ENCODE measurements around the gene NOD2. TPM values are rescaled to one million over a fixed set of nuclear protein-coding genes. Genes with fewer than 3 reads are reported as not detected.

Gene NOD2
- total RNA-seq, 6 donors from 2014 or later = 8.5 to 27.2 (median 11.2) TPM

- ATAC-seq (ENCODE audit: low FRiP score in 2 of 2) (no peak), DNase-seq (no peak)
- H3K27me3 ChIP-seq = no peaks in the 10 kb centered on the region
- H3K36me3 ChIP-seq = peaks cover 0 to 16% (median 13%) of the 10 kb centered on the region in 4 donors
- H3K27ac ChIP-seq = no peak overlapping the region
- peaks cover 5 to 24% (median 18%) of the 10 kb centered on the region in 4 donors for H3K9me3 ChIP-seq
- no peak overlapping the region for H3K4me3 ChIP-seq
- TF ChIP-seq EP300 (IDR thresholded peaks at IDR 0.05) = no peak
- TF ChIP-seq, protein P1, sequence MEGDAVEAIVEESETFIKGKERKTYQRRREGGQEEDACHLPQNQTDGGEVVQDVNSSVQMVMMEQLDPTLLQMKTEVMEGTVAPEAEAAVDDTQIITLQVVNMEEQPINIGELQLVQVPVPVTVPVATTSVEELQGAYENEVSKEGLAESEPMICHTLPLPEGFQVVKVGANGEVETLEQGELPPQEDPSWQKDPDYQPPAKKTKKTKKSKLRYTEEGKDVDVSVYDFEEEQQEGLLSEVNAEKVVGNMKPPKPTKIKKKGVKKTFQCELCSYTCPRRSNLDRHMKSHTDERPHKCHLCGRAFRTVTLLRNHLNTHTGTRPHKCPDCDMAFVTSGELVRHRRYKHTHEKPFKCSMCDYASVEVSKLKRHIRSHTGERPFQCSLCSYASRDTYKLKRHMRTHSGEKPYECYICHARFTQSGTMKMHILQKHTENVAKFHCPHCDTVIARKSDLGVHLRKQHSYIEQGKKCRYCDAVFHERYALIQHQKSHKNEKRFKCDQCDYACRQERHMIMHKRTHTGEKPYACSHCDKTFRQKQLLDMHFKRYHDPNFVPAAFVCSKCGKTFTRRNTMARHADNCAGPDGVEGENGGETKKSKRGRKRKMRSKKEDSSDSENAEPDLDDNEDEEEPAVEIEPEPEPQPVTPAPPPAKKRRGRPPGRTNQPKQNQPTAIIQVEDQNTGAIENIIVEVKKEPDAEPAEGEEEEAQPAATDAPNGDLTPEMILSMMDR (IDR thresholded peaks at IDR 0.05) = no peak
- TF ChIP-seq POLR2AphosphoS5 (IDR thresholded peaks at IDR 0.05) = no peak
- TF ChIP-seq POLR2A (IDR thresholded peaks at IDR 0.05) = no peak
- H3K4me1 ChIP-seq = peaks cover 13 to 29% (median 20%) of the 10 kb centered on the region in 4 donors
- 91 to 100% methylated on average over 4 of the region's 4 CpGs for WGBS, 2 donors
These were observed 23.7 kb upstream of the NOD2 start for GRCh38 chr16:50669741-50670140.

GRCh38 chr16:50670476-50670875 is 22.9 kb upstream of the NOD2 start:
- no peak overlapping the region for H3K4me3 ChIP-seq
- TF ChIP-seq, protein P1 (IDR thresholded peaks at IDR 0.05) = no peak
- TF ChIP-seq POLR2AphosphoS5 (IDR thresholded peaks at IDR 0.05) (no peak), POLR2A (IDR thresholded peaks at IDR 0.05) (no peak)
- 95 to 100% methylated on average over 5 to 6 of the region's 6 CpGs for WGBS, 2 donors
- no peaks in the 10 kb centered on the region for H3K27me3 ChIP-seq
- H3K9me3 ChIP-seq = peaks cover 5 to 24% (median 18%) of the 10 kb centered on the region in 4 donors
- DNase-seq = no peak
- ATAC-seq (ENCODE audit: low FRiP score in 2 of 2) = no peak
- H3K27ac ChIP-seq = no peak overlapping the region
- H3K36me3 ChIP-seq = peaks cover 0 to 16% (median 13%) of the 10 kb centered on the region in 4 donors
- peaks cover 8 to 24% (median 16%) of the 10 kb centered on the region in 4 donors for H3K4me1 ChIP-seq

GRCh38 chr16:50671644-50672260 is 21.7 kb upstream of the NOD2 start:
- ATAC-seq (ENCODE audit: low FRiP score in 2 of 2) (no peak), DNase-seq (no peak)
- Histone ChIP-seq H3K27me3 (no peaks in the 10 kb centered on the region), H3K9me3 (peaks cover 5 to 24% (median 18%) of the 10 kb centered on the region in 4 donors), H3K36me3 (peaks cover 0 to 16% (median 13%) of the 10 kb centered on the region in 4 donors), H3K4me1 (peaks cover 8 to 29% (median 17%) of the 10 kb centered on the region in 4 donors), H3K27ac (no peak overlapping the region), H3K4me3 (no peak overlapping the region)
- WGBS, 2 donors = 53 to 66% methylated on average over 2 of the region's 2 CpGs
- TF ChIP-seq POLR2AphosphoS5 (IDR thresholded peaks at IDR 0.05) = no peak
- TF ChIP-seq, protein P1 (IDR thresholded peaks at IDR 0.05) = peak in 5 of 6 experiments; percentile 44 to 60 (median 45)
- TF ChIP-seq POLR2A (IDR thresholded peaks at IDR 0.05) = no peak
- no peak for TF ChIP-seq EP300 (IDR thresholded peaks at IDR 0.05)

- Histone ChIP-seq H3K4me1 (peaks cover under 1 to 21% (median 7%) of the 10 kb centered on the region in 4 donors), H3K27ac (no peak overlapping the region), H3K27me3 (no peaks in the 10 kb centered on the region), H3K9me3 (peaks cover 5 to 24% (median 18%) of the 10 kb centered on the region in 4 donors), H3K36me3 (peaks cover 0 to 16% (median 13%) of the 10 kb centered on the region in 4 donors), H3K4me3 (no peak overlapping the region)
- DNase-seq (peak in 1 of 2 donors; percentile 82), ATAC-seq (ENCODE audit: low FRiP score in 2 of 2) (no peak)
- WGBS, 2 donors = 77 to 93% methylated on average over 31 to 55 of the region's 70 CpGs
- TF ChIP-seq, protein P1 (IDR thresholded peaks at IDR 0.05) = no peak
- TF ChIP-seq POLR2A (IDR thresholded peaks at IDR 0.05) = no peak
- no peak for TF ChIP-seq EP300 (IDR thresholded peaks at IDR 0.05)
- no peak for TF ChIP-seq POLR2AphosphoS5 (IDR thresholded peaks at IDR 0.05)
These were observed 19.7 kb upstream of the NOD2 start for GRCh38 chr16:50673496-50674275.

Measured in upper lobe of left lung (tissue), 6 donors.